OCI-LY3 (cell line): ENCODE results near the gene ABCD1.
"Not testable (repeated sequence)": the region's sequence is repeated elsewhere in the genome, so short reads cannot be mapped to it uniquely, and the experiment has no call there.

Source experiments
- H2AFZ ChIP-seq: fragments of 200-600, 300-600 bp; shearing (Covaris generic); 2 replicates; pipeline ENCODE4 v1.6.0; 2014; ENCODE audit warnings: antibody characterized with exemption, low read depth, low read length
- H3K27ac ChIP-seq: fragments of 200-600, 300-600 bp; sonication (generic); 2 replicates; pipeline ENCODE4 v1.5.1; 2014; ENCODE audit warnings: mild to moderate bottlenecking, low read length, moderate library complexity, mixed read lengths
- H3K27me3 ChIP-seq: fragments of 200-600, 300-600 bp; sonication (generic); 2 replicates; pipeline ENCODE4 v1.6.1; 2014; ENCODE audit warnings: low read depth, low read length, mixed read lengths
- H3K36me3 ChIP-seq: fragments of 200-600, 300-600 bp; sonication (generic); replicated peaks from 2 replicates; pipeline ENCODE3; 2014; ENCODE audit warnings: low read depth, low read length, mixed read lengths
- H3K4me1 ChIP-seq: fragments of 300-600, 200-600 bp; sonication (generic); 2 replicates; pipeline ENCODE4 v1.6.1; 2014; ENCODE audit warnings: low read length, mixed read lengths
- H3K4me2 ChIP-seq: fragments of 200-600, 300-600 bp; sonication (generic); 2 replicates; pipeline ENCODE4 v1.6.1; 2014; ENCODE audit warnings: low read length, mixed read lengths
- H3K4me3 ChIP-seq: fragments of 300-600, 200-600 bp; sonication (generic); 2 replicates; pipeline ENCODE4 v1.5.1; 2014; ENCODE audit warnings: antibody characterized with exemption, mild to moderate bottlenecking, low read length, moderate library complexity
- H3K79me2 ChIP-seq: fragments of 300-600, 200-600 bp; shearing (Covaris generic); 2 replicates; pipeline ENCODE4 v1.6.1; 2014; ENCODE audit warnings: mild to moderate bottlenecking, low read length, mixed read lengths
- H3K9ac ChIP-seq: fragments of 300-600, 200-600 bp; shearing (Covaris generic); 2 replicates; pipeline ENCODE4 v1.6.0; 2014; ENCODE audit warnings: mild to moderate bottlenecking, low read length, moderate library complexity
- H3K9me3 ChIP-seq: fragments of 200-600, 300-600 bp; shearing (Covaris generic); 2 replicates; pipeline ENCODE4 v1.6.1; 2014; ENCODE audit warnings: low read length, mixed read lengths; ENCODE audit not compliant: insufficient read depth
- H4K20me1 ChIP-seq: fragments of 200-600, 300-600 bp; sonication (generic); 2 replicates; pipeline ENCODE4 v1.6.1; 2016; ENCODE audit warnings: low read length, mixed read lengths; ENCODE audit not compliant: insufficient read depth
- EZH2phosphoT487 ChIP-seq: fragments of 200-600 bp; shearing (Covaris generic); IDR thresholded peaks from 2 replicates; pipeline ENCODE4 v1.6.1; 2018; ENCODE audit warnings: antibody characterized with exemption, mixed run types, low read depth
- TF ChIP-seq, protein P1 (sequence below): fragments of 200-600, 300-600 bp; sonication (generic); IDR thresholded peaks from 2 replicates; pipeline ENCODE4 v1.5.1; 2014; ENCODE audit warnings: antibody characterized with exemption, low read length, low read depth

Gene ABCD1

DNA sequence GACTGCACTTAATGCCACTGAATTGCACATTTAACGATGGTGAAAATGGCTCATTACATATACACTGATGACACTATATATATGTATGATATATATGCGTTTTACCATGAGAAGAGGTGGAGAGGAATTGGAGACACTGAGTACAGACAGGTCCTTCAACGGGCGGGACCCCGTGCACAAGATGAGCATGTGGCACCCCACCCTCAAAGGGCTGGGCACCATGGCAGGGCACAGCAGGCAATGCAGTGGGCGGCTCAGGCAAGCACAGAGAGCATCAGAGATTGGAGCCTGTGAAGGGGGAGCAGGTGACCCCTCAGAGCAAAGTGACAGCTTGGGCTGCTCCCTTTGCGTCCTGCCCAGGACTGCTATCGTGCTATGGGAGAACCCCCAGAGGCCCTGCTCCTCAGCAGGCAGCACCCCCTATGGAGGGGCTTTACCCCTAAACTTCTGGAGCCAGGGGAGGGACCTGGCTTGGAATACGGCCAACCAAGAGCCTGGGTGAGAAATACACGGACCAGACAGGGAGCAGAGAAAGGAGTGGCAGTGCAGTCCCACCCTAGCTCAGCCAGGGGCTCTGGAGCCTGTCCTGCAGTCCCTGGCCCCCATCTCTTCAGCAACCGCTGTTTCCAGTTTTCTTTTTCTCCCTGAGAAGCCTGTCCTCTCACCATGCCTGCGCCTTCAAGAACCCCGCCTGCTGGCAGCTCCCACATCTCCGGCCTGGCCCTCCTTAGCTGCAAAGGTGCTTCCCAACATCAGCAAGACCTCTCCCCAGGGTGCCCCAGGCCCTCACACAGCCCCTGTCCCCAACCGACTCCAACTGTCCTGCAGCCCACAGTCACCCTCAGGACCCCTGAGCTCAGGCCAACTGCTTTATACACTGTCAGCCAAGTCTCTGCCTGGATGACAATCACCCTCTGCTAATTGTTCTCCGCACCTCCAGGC lies 26.5 kb upstream of the ABCD1 start:
- no peaks in the 10 kb centered on the region for H3K9me3 ChIP-seq
- no peaks in the 10 kb centered on the region for H4K20me1 ChIP-seq
- H3K4me2 ChIP-seq: no peak overlapping the region
- no peaks in the 10 kb centered on the region for H3K27me3 ChIP-seq
- no peak overlapping the region for H3K27ac ChIP-seq
- H3K36me3 ChIP-seq: no peaks in the 10 kb centered on the region
- H3K79me2 ChIP-seq: no peaks in the 10 kb centered on the region
- no peaks in the 10 kb centered on the region for H3K4me1 ChIP-seq
- TF ChIP-seq EZH2phosphoT487: no peak
- TF ChIP-seq, protein P1, sequence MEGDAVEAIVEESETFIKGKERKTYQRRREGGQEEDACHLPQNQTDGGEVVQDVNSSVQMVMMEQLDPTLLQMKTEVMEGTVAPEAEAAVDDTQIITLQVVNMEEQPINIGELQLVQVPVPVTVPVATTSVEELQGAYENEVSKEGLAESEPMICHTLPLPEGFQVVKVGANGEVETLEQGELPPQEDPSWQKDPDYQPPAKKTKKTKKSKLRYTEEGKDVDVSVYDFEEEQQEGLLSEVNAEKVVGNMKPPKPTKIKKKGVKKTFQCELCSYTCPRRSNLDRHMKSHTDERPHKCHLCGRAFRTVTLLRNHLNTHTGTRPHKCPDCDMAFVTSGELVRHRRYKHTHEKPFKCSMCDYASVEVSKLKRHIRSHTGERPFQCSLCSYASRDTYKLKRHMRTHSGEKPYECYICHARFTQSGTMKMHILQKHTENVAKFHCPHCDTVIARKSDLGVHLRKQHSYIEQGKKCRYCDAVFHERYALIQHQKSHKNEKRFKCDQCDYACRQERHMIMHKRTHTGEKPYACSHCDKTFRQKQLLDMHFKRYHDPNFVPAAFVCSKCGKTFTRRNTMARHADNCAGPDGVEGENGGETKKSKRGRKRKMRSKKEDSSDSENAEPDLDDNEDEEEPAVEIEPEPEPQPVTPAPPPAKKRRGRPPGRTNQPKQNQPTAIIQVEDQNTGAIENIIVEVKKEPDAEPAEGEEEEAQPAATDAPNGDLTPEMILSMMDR: no peak
- H3K4me3 ChIP-seq: no peak overlapping the region
- H3K9ac ChIP-seq: no peak overlapping the region
- H2AFZ ChIP-seq: no peak overlapping the region

DNA sequence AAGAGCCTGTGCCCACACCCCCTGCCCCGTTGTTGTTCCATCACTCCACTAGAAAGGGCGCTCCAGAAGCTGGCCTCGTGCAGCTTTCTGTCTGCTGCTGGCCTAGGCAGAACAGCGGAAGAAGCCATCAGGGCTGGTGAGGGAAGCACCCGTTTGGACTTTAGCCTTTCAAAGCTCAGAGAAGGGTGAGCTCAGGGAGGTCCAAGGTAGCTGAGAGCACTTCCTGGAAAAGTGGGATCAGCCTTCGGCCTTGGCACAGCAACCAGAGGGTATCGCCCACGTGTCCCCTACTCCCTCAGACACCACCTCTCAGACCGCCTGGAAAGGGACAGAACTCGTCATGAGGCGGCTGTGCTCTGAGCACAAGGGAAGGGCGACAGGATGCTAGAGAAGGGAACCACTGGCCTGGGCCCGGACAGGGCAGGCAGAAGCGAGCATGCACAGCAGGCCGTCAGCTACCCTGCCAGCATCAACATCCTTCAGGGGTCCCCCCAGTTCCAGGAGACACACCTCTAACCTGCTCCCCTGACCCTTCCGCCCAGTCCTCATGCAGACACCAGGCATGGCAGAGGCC lies 25.4 kb upstream of the ABCD1 start:
- not testable (repeated sequence) for H3K4me2 ChIP-seq, H3K4me1 ChIP-seq, H3K79me2 ChIP-seq, H2AFZ ChIP-seq, H3K27ac ChIP-seq, H4K20me1 ChIP-seq, H3K27me3 ChIP-seq, H3K36me3 ChIP-seq, H3K9me3 ChIP-seq, H3K4me3 ChIP-seq, H3K9ac ChIP-seq

- H3K4me2 ChIP-seq, H3K36me3 ChIP-seq, H4K20me1 ChIP-seq, H3K4me1 ChIP-seq, H3K79me2 ChIP-seq, H3K4me3 ChIP-seq, H3K27me3 ChIP-seq, H3K27ac ChIP-seq, H3K9ac ChIP-seq, H3K9me3 ChIP-seq, H2AFZ ChIP-seq: not testable (repeated sequence)
Observed at GRCh38 chrX:153699784-153700371, 24.8 kb upstream of the ABCD1 start.

GRCh38 chrX:153700376-153700945 lies 24.2 kb upstream of the ABCD1 start:
- Histone ChIP-seq H4K20me1 (no peaks in the 10 kb centered on the region), H3K9ac (no peak overlapping the region), H2AFZ (no peak overlapping the region), H3K4me1 (no peaks in the 10 kb centered on the region), H3K79me2 (no peaks in the 10 kb centered on the region), H3K27ac (no peak overlapping the region), H3K27me3 (no peaks in the 10 kb centered on the region), H3K9me3 (no peaks in the 10 kb centered on the region), H3K36me3 (no peaks in the 10 kb centered on the region), H3K4me3 (no peak overlapping the region), H3K4me2 (no peak overlapping the region)
- TF ChIP-seq EZH2phosphoT487: no peak
- TF ChIP-seq, protein P1: no peak

- H3K4me2 ChIP-seq: no peak overlapping the region
- TF ChIP-seq, protein P1: no peak
- no peak for TF ChIP-seq EZH2phosphoT487
- H3K36me3 ChIP-seq: no peaks in the 10 kb centered on the region
Observed at GRCh38 chrX:153700967-153701366, 23.7 kb upstream of the ABCD1 start.

More at GRCh38 chrX:153700967-153701366, 23.7 kb upstream of the ABCD1 start:
- Histone ChIP-seq H3K9ac (no peak overlapping the region), H2AFZ (no peak overlapping the region), H3K4me1 (no peaks in the 10 kb centered on the region), H3K79me2 (no peaks in the 10 kb centered on the region), H4K20me1 (no peaks in the 10 kb centered on the region), H3K9me3 (no peaks in the 10 kb centered on the region), H3K4me3 (no peak overlapping the region), H3K27ac (no peak overlapping the region), H3K27me3 (no peaks in the 10 kb centered on the region)
